CD4-positive, CD25-positive, alpha-beta regulatory T cell (primary cell): ENCODE measurements around the gene UBA1. TPM values are rescaled to one million over a fixed set of nuclear protein-coding genes. Genes with fewer than 3 reads are reported as not detected.
"Not testable (repeated sequence)": the region's sequence is repeated elsewhere in the genome, so short reads cannot be mapped to it uniquely, and the experiment has no call there.

Experiments used
- ATAC-seq, 2 donors: fragments of 150-1000 bp; cut with Tn5 transposase; one replicate each; pipeline ENCODE4 v1.10.0; 2021; ENCODE audit warnings: low read depth in 2 of 2, moderate number of reproducible peaks in 2 of 2, moderate library complexity in 1 of 2
- DNase-seq, 3 donors: peaks; one replicate each; pipeline versions ENCODE4 v3.0.0 to v3.0.0-alpha.2; 2012 to 2022; ENCODE audit warnings: mixed read lengths in 1 of 3
- H3K27ac ChIP-seq: one replicate; pipeline ENCODE4 v1.7.0; 2013; ENCODE audit warnings: mild to moderate bottlenecking, low read length; ENCODE audit not compliant: insufficient read depth, poor library complexity, severe bottlenecking
- H3K27me3 ChIP-seq: one replicate; pipeline ENCODE4 v1.7.0; 2013; ENCODE audit warnings: low read length; ENCODE audit not compliant: control insufficient read depth, insufficient read depth
- H3K36me3 ChIP-seq: one replicate; pipeline ENCODE4 v1.7.0; 2013; ENCODE audit warnings: mild to moderate bottlenecking, low read length, moderate library complexity; ENCODE audit not compliant: control insufficient read depth, insufficient read depth
- H3K4me1 ChIP-seq: 2 replicates; pipeline ENCODE4 v1.7.0; 2013; ENCODE audit warnings: mild to moderate bottlenecking, low read length; ENCODE audit not compliant: insufficient read depth, control insufficient read depth, poor library complexity, severe bottlenecking
- H3K4me3 ChIP-seq: one replicate; pipeline ENCODE4 v1.7.0; 2013; ENCODE audit warnings: low read depth, mild to moderate bottlenecking, low read length, moderate library complexity
- H3K9me3 ChIP-seq, 2 experiments: 1 replicate in 1 of 2; 2 replicates in 1 of 2; pipeline ENCODE4 v1.7.0; 2013; ENCODE audit warnings: low read length in 2 of 2, mild to moderate bottlenecking in 1 of 2, moderate library complexity in 1 of 2; ENCODE audit not compliant: control insufficient read depth in 2 of 2
- H3K27ac Mint-ChIP-seq, 3 donors: one replicate each; pipeline ENCODE4 v1.8.0; 2020 to 2022; ENCODE audit warnings: mild to moderate bottlenecking in 3 of 3, mixed read lengths in 3 of 3, moderate library complexity in 2 of 3
- H3K27me3 Mint-ChIP-seq: one replicate; pipeline ENCODE4 v1.8.0; 2022; ENCODE audit warnings: mild to moderate bottlenecking, mixed read lengths
- H3K36me3 Mint-ChIP-seq: one replicate; pipeline ENCODE4 v1.8.0; 2020; ENCODE audit warnings: mixed read lengths
- H3K4me1 Mint-ChIP-seq, 4 donors: one replicate each; pipeline ENCODE4 v1.8.0; 2020 to 2022; ENCODE audit warnings: mixed read lengths in 4 of 4, mild to moderate bottlenecking in 1 of 4
- H3K4me3 Mint-ChIP-seq, 4 donors: one replicate each; pipeline ENCODE4 v1.8.0; 2020 to 2022; ENCODE audit warnings: mild to moderate bottlenecking in 4 of 4, mixed read lengths in 4 of 4, moderate library complexity in 3 of 4
- H3K9me3 Mint-ChIP-seq, 7 donors: one replicate each; pipeline ENCODE4 v1.8.0; 2020 to 2022; ENCODE audit warnings: mixed read lengths in 7 of 7, mild to moderate bottlenecking in 3 of 7, moderate library complexity in 2 of 7
- polyA plus RNA-seq, 4 donors: library from polyadenylated mRNA; unstranded; fragments of 300-500 nt; fragmentation: Illumina TruSeq; gene quantifications; one replicate each; pipeline ENCODE4 v1.2.3, GENCODE V29; 2021
- total RNA-seq: library from RNA; stranded (reverse); gene quantifications from one replicate; pipeline ENCODE4 v1.2.3, GENCODE V29; 2022

UBA1 gene
- total and polyA plus RNA-seq, 5 donors from 2014 or later, result 163 to 210 (median 173) TPM

DNA sequence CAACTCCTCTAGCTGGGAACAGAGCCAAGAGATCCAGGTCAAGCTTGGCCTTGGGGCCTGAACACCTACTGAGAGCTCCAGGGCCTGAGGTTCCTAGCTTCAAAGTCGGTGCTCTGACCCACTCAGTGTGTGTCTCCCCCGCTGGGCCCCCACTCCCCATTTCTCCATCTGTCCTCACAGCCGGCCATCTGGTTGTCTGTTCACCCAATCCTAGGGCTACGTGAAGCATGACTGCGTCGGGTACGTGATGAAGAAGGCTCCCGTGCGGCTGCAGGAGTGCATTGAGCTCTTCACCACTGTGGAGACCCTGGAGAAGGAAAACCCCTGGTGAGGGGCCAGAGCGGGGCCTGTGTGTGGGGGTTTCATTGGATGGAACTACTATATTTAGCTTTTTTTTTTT is 51.5 kb downstream of the UBA1 start:
- Mint-ChIP-seq H3K36me3 (peaks cover 50% of the 10 kb centered on the region), H3K9me3 (no peaks in the 10 kb centered on the region), H3K4me1 (peaks cover 0 to 2% (median 0%) of the 10 kb centered on the region in 4 donors), H3K27me3 (no peaks in the 10 kb centered on the region), H3K4me3 (no peak overlapping the region), H3K27ac (no peak overlapping the region)
- ATAC-seq (no peak), DNase-seq (no peak)
- Histone ChIP-seq H3K9me3 (no peaks in the 10 kb centered on the region), H3K4me1 (no peaks in the 10 kb centered on the region), H3K27ac (no peak overlapping the region), H3K27me3 (no peaks in the 10 kb centered on the region), H3K36me3 (peaks cover 27% of the 10 kb centered on the region), H3K4me3 (no peak overlapping the region)

DNA sequence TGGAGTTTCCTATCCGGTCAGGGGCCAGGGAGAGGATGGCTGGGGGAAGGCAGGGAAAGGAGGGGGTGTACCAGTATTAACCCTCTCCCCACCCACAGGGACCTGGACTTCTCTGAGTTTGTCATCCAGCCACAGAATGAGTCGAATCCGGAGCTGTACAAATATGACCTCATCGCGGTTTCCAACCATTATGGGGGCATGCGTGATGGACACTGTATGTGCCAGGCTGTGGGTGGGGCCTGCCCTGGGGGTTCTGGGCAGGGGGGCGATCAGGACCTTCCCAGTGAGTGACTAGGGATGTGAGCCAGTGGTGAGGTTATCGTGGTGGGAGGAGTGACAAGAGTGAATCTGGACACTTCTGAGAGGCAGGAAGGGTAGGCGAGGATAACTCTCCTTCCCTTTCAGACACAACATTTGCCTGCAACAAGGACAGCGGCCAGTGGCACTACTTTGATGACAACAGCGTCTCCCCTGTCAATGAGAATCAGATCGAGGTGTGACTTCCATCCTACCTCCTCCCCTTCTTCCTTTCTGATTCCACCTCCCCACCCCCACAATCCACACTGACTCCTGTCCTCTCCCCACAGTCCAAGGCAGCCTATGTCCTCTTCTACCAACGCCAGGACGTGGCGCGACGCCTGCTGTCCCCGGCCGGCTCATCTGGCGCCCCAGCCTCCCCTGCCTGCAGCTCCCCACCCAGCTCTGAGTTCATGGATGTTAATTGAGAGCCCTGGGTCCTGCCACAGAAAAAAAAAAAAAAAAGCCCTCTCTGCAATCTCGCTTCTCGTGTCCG is 53.8 kb downstream of the UBA1 start:
- ATAC-seq, result no peak
- Mint-ChIP-seq H3K4me1 (peaks cover 0 to 2% (median 0%) of the 10 kb centered on the region in 4 donors), H3K27me3 (no peaks in the 10 kb centered on the region), H3K36me3 (peaks cover 39% of the 10 kb centered on the region), H3K27ac (peak overlapping the region in 1 of 3 donors; percentile 15), H3K9me3 (no peaks in the 10 kb centered on the region), H3K4me3 (no peak overlapping the region)
- no peak for DNase-seq
- Histone ChIP-seq H3K36me3 (peaks cover 11% of the 10 kb centered on the region), H3K27me3 (no peaks in the 10 kb centered on the region), H3K4me3 (no peak overlapping the region), H3K27ac (no peak overlapping the region), H3K9me3 (no peaks in the 10 kb centered on the region), H3K4me1 (no peaks in the 10 kb centered on the region)

DNA sequence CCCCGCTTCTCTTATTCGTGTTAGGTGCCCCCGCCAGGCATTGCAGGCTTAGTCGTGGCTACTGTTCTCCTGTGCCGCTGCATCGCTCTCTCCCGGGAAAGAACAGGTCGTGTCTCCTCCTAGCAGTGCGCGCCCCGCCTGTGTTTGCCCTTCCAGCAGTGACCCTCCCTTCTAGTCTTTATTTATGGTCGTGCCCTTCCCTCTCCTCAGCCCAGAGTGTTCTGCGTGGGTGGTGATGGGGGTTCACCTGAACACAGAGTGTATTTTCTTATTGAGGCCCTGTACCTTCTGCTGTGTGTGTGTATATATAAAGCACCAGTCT is 54.3 kb downstream of the UBA1 start:
- H3K4me3 ChIP-seq, result no peak overlapping the region
- DNase-seq (no peak), ATAC-seq (no peak)
- peaks cover 8% of the 10 kb centered on the region for H3K36me3 ChIP-seq
- no peak overlapping the region for H3K27ac ChIP-seq
- no peak overlapping the region for H3K4me3 Mint-ChIP-seq
- H3K9me3 Mint-ChIP-seq, result no peaks in the 10 kb centered on the region
- no peak overlapping the region for H3K27ac Mint-ChIP-seq
- no peaks in the 10 kb centered on the region for H3K4me1 ChIP-seq
- H3K27me3 ChIP-seq, result no peaks in the 10 kb centered on the region
- H3K9me3 ChIP-seq, result no peaks in the 10 kb centered on the region
- no peaks in the 10 kb centered on the region for H3K27me3 Mint-ChIP-seq
- peaks cover 35% of the 10 kb centered on the region for H3K36me3 Mint-ChIP-seq
- peaks cover 0 to 2% (median 0%) of the 10 kb centered on the region in 4 donors for H3K4me1 Mint-ChIP-seq

DNA sequence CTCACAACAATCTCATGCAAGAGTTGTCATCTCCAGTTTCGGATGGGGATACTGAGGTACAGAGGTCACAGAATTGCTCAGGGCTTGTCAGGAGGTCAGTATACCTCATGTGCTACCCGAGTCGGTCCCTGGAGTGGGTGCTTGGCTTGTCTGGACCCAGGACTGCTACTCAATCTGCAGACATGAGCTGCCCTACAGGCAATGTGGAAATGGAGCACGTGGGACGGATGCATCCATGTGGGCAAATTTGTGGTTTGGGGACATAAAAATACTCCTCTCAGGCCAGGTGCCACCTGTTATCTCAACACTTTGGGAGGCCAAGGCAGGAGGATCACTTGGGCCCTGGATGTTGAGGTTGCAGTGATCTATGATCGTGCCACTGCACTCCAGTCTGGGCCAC is 54.9 kb downstream of the UBA1 start:
- Histone ChIP-seq H3K4me1 (no peaks in the 10 kb centered on the region), H3K36me3 (peaks cover 7% of the 10 kb centered on the region), H3K27ac (no peak overlapping the region), H3K9me3 (no peaks in the 10 kb centered on the region), H3K4me3 (no peak overlapping the region), H3K27me3 (no peaks in the 10 kb centered on the region)
- Mint-ChIP-seq H3K9me3 (no peaks in the 10 kb centered on the region), H3K27me3 (no peaks in the 10 kb centered on the region), H3K27ac (no peak overlapping the region), H3K4me1 (peaks cover 0 to 2% (median 0%) of the 10 kb centered on the region in 4 donors), H3K36me3 (peaks cover 33% of the 10 kb centered on the region), H3K4me3 (no peak overlapping the region)
- DNase-seq (no peak), ATAC-seq (no peak)

DNA sequence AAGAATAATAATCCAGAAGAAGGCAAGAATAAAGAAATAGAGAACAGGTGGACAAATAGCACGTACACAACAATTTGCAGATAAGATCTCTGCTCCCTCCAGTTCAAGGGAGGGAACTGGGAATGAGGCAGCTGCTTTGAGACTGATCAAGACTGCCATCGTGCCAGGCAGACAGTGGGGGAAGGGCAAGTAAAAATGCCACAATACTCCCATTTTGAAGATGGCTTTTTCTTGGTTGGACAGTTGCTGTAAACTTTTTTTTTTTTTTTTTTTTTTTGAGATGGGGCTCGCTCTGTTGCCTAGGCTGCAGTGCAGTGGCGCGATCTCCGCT is 56.4 kb downstream of the UBA1 start:
- Histone ChIP-seq H3K4me3 (no peak overlapping the region), H3K27ac (no peak overlapping the region), H3K4me1 (no peaks in the 10 kb centered on the region), H3K36me3 (peaks cover 2% of the 10 kb centered on the region), H3K27me3 (no peaks in the 10 kb centered on the region), H3K9me3 (no peaks in the 10 kb centered on the region)
- peaks cover 26% of the 10 kb centered on the region for H3K36me3 Mint-ChIP-seq
- H3K27me3 Mint-ChIP-seq, result no peaks in the 10 kb centered on the region
- ATAC-seq, result no peak
- H3K9me3 Mint-ChIP-seq, result peaks cover 0 to 5% (median 0%) of the 10 kb centered on the region in 7 donors
- no peak for DNase-seq
- H3K4me3 Mint-ChIP-seq, result no peak overlapping the region
- H3K27ac Mint-ChIP-seq, result peak overlapping the region in 2 of 3 donors; percentile 13 to 94
- peaks cover 0 to 2% (median 0%) of the 10 kb centered on the region in 4 donors for H3K4me1 Mint-ChIP-seq

DNA sequence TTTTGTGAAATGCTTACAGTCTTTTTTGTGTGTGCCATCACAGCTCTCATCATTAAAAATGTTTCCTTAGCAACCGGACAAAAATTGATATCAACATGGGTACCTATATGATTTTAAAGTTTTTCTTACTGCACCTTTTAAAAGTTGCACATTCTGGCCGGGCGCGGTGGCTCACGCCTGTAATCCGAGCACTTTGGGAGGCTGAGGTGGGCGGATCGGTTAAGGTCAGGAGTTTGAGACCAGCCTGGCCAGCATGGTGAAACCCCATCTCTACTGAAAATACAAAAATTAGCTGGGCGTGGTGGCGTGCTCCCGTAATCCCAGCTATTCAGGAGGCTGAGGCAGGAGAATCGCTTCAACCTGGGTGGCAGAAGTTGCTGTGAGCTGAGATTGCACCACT is 64.0 kb downstream of the UBA1 start:
- H3K27ac ChIP-seq, H3K9me3 Mint-ChIP-seq, H3K27me3 Mint-ChIP-seq, H3K4me1 Mint-ChIP-seq, H3K4me3 ChIP-seq, H3K27me3 ChIP-seq, H3K27ac Mint-ChIP-seq, DNase-seq, H3K4me1 ChIP-seq, H3K4me3 Mint-ChIP-seq, H3K36me3 Mint-ChIP-seq, H3K9me3 ChIP-seq, ATAC-seq, H3K36me3 ChIP-seq: not testable (repeated sequence)

Other genes starting within 250 kb of the UBA1 start
- not detected for gene RGN, start 115.4 kb upstream of the UBA1 start, total RNA-seq
- gene RGN, start 115.4 kb upstream of the UBA1 start, polyA plus RNA-seq, result not detected
- gene NDUFB11, start 49.1 kb upstream of the UBA1 start, total RNA-seq, result 50.3 TPM
- 100 to 1,000 TPM; 164 to 190 (median 179) TPM for gene NDUFB11, start 49.1 kb upstream of the UBA1 start, polyA plus RNA-seq
- gene RBM10, start 48.6 kb upstream of the UBA1 start, total RNA-seq, result 37.6 TPM
- 10 to 100 TPM; 17.9 to 22.6 (median 22.0) TPM for gene RBM10, start 48.6 kb upstream of the UBA1 start, polyA plus RNA-seq
- 186 TPM for gene CDK16, start 24.9 kb downstream of the UBA1 start, total RNA-seq
- gene CDK16, start 24.9 kb downstream of the UBA1 start, polyA plus RNA-seq, result 10 to 100 TPM in 1 of 4 donors, 1 to 10 TPM in 3; 3.9 to 10.7 (median 7.2) TPM
- gene USP11, start 39.2 kb downstream of the UBA1 start, total RNA-seq, result 97.3 TPM
- gene USP11, start 39.2 kb downstream of the UBA1 start, polyA plus RNA-seq, result 10 to 100 TPM; 46.0 to 69.2 (median 56.3) TPM
- gene ZNF157, start 176.7 kb downstream of the UBA1 start, total RNA-seq, result 0.17 TPM
- gene ZNF157, start 176.7 kb downstream of the UBA1 start, polyA plus RNA-seq, result under 1 TPM in 3 of 4 donors, not detected in 1; 0.17 to 0.91 (median 0.46) TPM